Upper lobe of left lung (tissue), 4 donors: ENCODE results near the gene KIDINS220.

Source experiments
- CTCF ChIP-seq, 6 experiments: fragments of 450-650 bp in 4 of 6; fragments of 200-600 bp in 2 of 6; sonication (generic) in 2 of 6; IDR thresholded peaks; one replicate each; pipeline ENCODE4 v1.5.1; 2016 to 2019; ENCODE audit warnings: antibody characterized with exemption in 6 of 6
- EP300 ChIP-seq, 4 donors: sonication (generic); formaldehyde crosslinking; IDR thresholded peaks; one replicate each; pipeline ENCODE4 v1.5.1; 2017; ENCODE audit warnings: antibody characterized with exemption in 4 of 4, control low read depth in 2 of 4

- no peak for TF ChIP-seq CTCF (IDR thresholded peaks at IDR 0.05)
- no peak for TF ChIP-seq EP300 (IDR thresholded peaks at IDR 0.05)
Measured at GRCh38 chr2:8753609-8754008, 83.8 kb downstream of the KIDINS220 start.
